GM12878 (cell line): ENCODE results near the gene MASP1. TPM values are rescaled to one million over a fixed set of nuclear protein-coding genes. Genes with fewer than 3 reads are reported as not detected.

ENCODE experiments used
- ATAC-seq: fragments of 200-7000 bp; cut with Tn5 transposase; 3 replicates; pipeline ENCODE4 v1.9.1; 2020; ENCODE audit warnings: mild to moderate bottlenecking, moderate library complexity
- BruUV-seq: library from RNA; stranded (reverse); fragments of 400-500 nt; replicated peaks from 2 replicates; lab custom pipeline; 2021; lab: Mats Ljungman, UMichigan
- CTCF ChIA-PET: fragments of 300-600 bp; sonication (Branson Sonifier 250); formaldehyde crosslinking; extraction: SDS; loops from one replicate; lab custom pipeline; 2021; ENCODE audit warnings: inconsistent platforms; lab: Yijun Ruan, JAX
- POLR2A ChIA-PET: fragments of 350-600 bp; formaldehyde crosslinking; extraction: SDS; loops from one replicate; lab custom pipeline; 2021; ENCODE audit warnings: inconsistent platforms; lab: Charles Lee
- RAD21 ChIA-PET: fragments of 300-600 bp; sonication (Branson Sonifier 250); formaldehyde crosslinking; loops from one replicate; lab custom pipeline; 2023; ENCODE audit warnings: antibody characterized with exemption; ENCODE audit not compliant: unreplicated experiment; lab: Charles Lee
- SMC1A ChIA-PET: fragments of 300-600 bp; sonication (Branson Sonifier 250); formaldehyde crosslinking; loops from one replicate; lab custom pipeline; 2023; ENCODE audit not compliant: unreplicated experiment, uncharacterized antibody; lab: Charles Lee
- DNase-seq: peaks from one replicate; pipeline ENCODE4 v3.0.0-alpha.2; 2011; ENCODE audit warnings: low read depth, low spot score
- FAIRE-seq: peaks from 3 replicates; lab custom pipeline; 2011; peaks lifted over from hg19 to GRCh38; lab: Jason Lieb, UNC
- H2AFZ ChIP-seq: 2 replicates; pipeline ENCODE4 v1.6.0; 2011; ENCODE audit warnings: low read depth, low read length, control low read depth; ENCODE audit not compliant: control insufficient read depth
- H3K27ac ChIP-seq: 2 replicates; pipeline ENCODE4 v1.5.1; 2011; ENCODE audit warnings: control low read depth; ENCODE audit not compliant: control insufficient read depth, insufficient read depth
- H3K27me3 ChIP-seq, 2 experiments: replicated peaks in 1 of 2; 2 replicates each; pipeline versions ENCODE4 v1.6.0 to v1.6.1; 2011; ENCODE audit warnings: low read length in 1 of 2; ENCODE audit not compliant: control insufficient read depth in 2 of 2, insufficient read depth in 2 of 2
- H3K36me3 ChIP-seq, 2 experiments: 2 replicates each; pipeline ENCODE4 v1.5.1; 2011; ENCODE audit warnings: low read length in 1 of 2; ENCODE audit not compliant: control insufficient read depth in 2 of 2, insufficient read depth in 2 of 2
- H3K4me1 ChIP-seq: 2 replicates; pipeline ENCODE4 v1.6.1; 2011; ENCODE audit warnings: mild to moderate bottlenecking, low read length, moderate library complexity, mixed read lengths; ENCODE audit not compliant: control insufficient read depth, insufficient read depth
- H3K4me2 ChIP-seq: 2 replicates; pipeline ENCODE4 v1.6.0; 2011; ENCODE audit warnings: control low read depth; ENCODE audit not compliant: control insufficient read depth, insufficient read depth
- H3K4me3 ChIP-seq: fragments of 200-600 bp; sonication (generic); 2 replicates; pipeline ENCODE4 v1.5.1; 2016
- H3K79me2 ChIP-seq: 2 replicates; pipeline ENCODE4 v1.6.0; 2011; ENCODE audit warnings: low read length; ENCODE audit not compliant: control insufficient read depth, insufficient read depth
- H3K9ac ChIP-seq: 2 replicates; pipeline ENCODE4 v1.8.0; 2011; ENCODE audit warnings: low read length, control low read depth, mixed read lengths; ENCODE audit not compliant: control insufficient read depth, insufficient read depth
- H3K9me3 ChIP-seq: replicated peaks from 3 replicates; pipeline ENCODE4 v1.5.1; 2011; ENCODE audit warnings: mild to moderate bottlenecking, low read length; ENCODE audit not compliant: control insufficient read depth, insufficient read depth
- H4K20me1 ChIP-seq: 2 replicates; pipeline ENCODE4 v1.6.0; 2011; ENCODE audit not compliant: control insufficient read depth, insufficient read depth
- BHLHE40 ChIP-seq, 2 experiments: fragments of 450-650 bp in 1 of 2; IDR thresholded peaks; 2 replicates each; pipeline ENCODE4 v1.6.1; 2011 to 2017; ENCODE audit warnings: low read depth in 2 of 2, borderline replicate concordance in 1 of 2, improper control_type of control experiment in 1 of 2, low read length in 1 of 2, mild to moderate bottlenecking in 1 of 2
- E2F4 ChIP-seq: IDR thresholded peaks from 2 replicates; pipeline ENCODE4 v1.6.1; 2012; ENCODE audit warnings: low read depth, low read length, improper control_type of control experiment
- HDGF ChIP-seq: fragments of 450-650 bp; IDR thresholded peaks from 2 replicates; pipeline ENCODE4 v1.6.1; 2016; ENCODE audit warnings: antibody characterized with exemption
- SMAD1 ChIP-seq: fragments of 450-650 bp; IDR thresholded peaks from 2 replicates; pipeline ENCODE4 v1.6.1; 2018; ENCODE audit warnings: mild to moderate bottlenecking, low read depth; ENCODE audit not compliant: partially characterized antibody
- TCF12 ChIP-seq: IDR thresholded peaks from 2 replicates; pipeline ENCODE4 v1.6.1; 2011; ENCODE audit warnings: low read depth, mild to moderate bottlenecking, low read length
- WGBS: methylation state at CpG from one replicate; pipeline ENCODE4 v1.1.6; 2016; ENCODE audit warnings: low lambda C conversion rate; ENCODE audit not compliant: insufficient replicate concordance, insufficient coverage; ENCODE audit errors: missing lambda C conversion rate; 5-methylcytosine and 5-hydroxymethylcytosine counted together
- in situ Hi-C: fragments of 300-500 bp; cut with MboI; formaldehyde crosslinking; loops from 9 replicates; pipeline ENCODE4 v1.14.3; 2018; ENCODE audit warnings: mixed read lengths
- intact Hi-C: fragments of 100-400 bp; cut with micrococcal nuclease; formaldehyde crosslinking; loops from one replicate; pipeline ENCODE4 v1.14.2; 2022; ENCODE audit not compliant: unreplicated experiment
- polyA plus RNA-seq, 11 experiments: library from polyadenylated mRNA; depleted of rRNA in 4 of 11; unstranded in 6 of 11; stranded (reverse) in 5 of 11; fragments of >200 nt; fragmentation: Nextera tagmentation in 4 of 11; fragmentation: Illumina TruSeq in 1 of 11; extraction: Ambion mirVana in 4 of 11; extraction: Trizol in 1 of 11; gene quantifications; 1 replicate in 1 of 11; 2 replicates in 10 of 11; pipeline versions ENCODE4 v1.2.1 to v1.2.3, GENCODE V29; 2011 to 2016; ENCODE audit warnings: inconsistent platforms in 2 of 11, missing spikeins in 2 of 11, low read depth in 1 of 11
- total RNA-seq, 4 experiments: library from RNA; depleted of rRNA in 3 of 4; stranded (reverse); fragments of >200 nt in 3 of 4; fragmentation: Illumina TruSeq in 1 of 4; extraction: Trizol in 1 of 4; gene quantifications; 2 replicates each; pipeline versions ENCODE4 v1.2.1 to v1.2.3, GENCODE V29; 2013 to 2021

The MASP1 gene
- total and polyA plus RNA-seq, 10 of the 15 experiments (the other 5 are each of a cell fraction or from before 2014, with no cell fraction given) = 0.05 TPM; not detected in 9

DNA sequence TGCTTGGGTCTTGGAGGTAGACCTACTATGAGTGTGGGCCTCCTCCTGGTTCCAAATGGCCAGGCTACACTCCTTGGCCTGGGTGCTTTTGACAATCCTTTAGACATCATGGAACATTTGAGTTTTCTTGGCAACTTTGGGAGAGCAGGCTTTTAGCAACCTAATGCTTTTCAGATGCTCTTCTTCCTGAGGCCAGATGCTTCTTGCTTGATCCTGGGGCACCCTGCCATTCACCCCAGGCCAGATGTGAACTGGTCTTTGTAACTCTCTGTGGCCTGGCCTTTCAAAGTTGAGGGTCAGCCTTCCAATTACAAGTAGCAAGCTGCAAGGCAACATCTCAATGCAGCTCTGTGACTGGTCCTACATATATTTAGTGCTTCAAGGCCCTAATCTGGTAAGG is 53.8 kb downstream of the MASP1 start:
- no peak for ATAC-seq
- Histone ChIP-seq H3K79me2 (no peaks in the 10 kb centered on the region), H3K27ac (no peak overlapping the region), H3K27me3 (peaks cover 0 to 3% of the 10 kb centered on the region in 2 experiments; a peak in 1 of 4 replicates), H3K9ac (no peak overlapping the region), H3K9me3 (no peaks in the 10 kb centered on the region; the same call in 2 of the 3 replicates), H2AFZ (no peak overlapping the region), H3K36me3 (no peaks in the 10 kb centered on the region), H3K4me3 (no peak overlapping the region), H3K4me1 (peaks cover 2% of the 10 kb centered on the region; the same call in 1 of the 2 replicates), H3K4me2 (no peak overlapping the region), H4K20me1 (no peaks in the 10 kb centered on the region)
- DNase-seq = no peak
- POLR2A ChIA-PET = interaction anchor here (0.5 kb wide), 1 partner anchor 1621 kb away, joined by 6 read pairs; no protein-coding TSS in a partner anchor
- no TSS peak for BruUV-seq
- TF ChIP-seq E2F4 (no peak), SMAD1 (no peak), HDGF (no peak)
- in situ Hi-C loops = no loop called here
- no peak for FAIRE-seq
- SMC1A ChIA-PET = no interaction called here
- intact Hi-C loops = no loop called here
- CTCF ChIA-PET = interaction anchor here (1.1 kb wide), 1 partner anchor 416 kb away, joined by 3 read pairs; no protein-coding TSS in a partner anchor
- RAD21 ChIA-PET = no interaction called here

- no peaks in the 10 kb centered on the region for H3K79me2 ChIP-seq
- 89% methylated on average over 1 of the region's 1 CpG for WGBS
- no TSS peak for BruUV-seq
- no peak overlapping the region for H2AFZ ChIP-seq
- DNase-seq = no peak
- RAD21 ChIA-PET = no interaction called here
- no peaks in the 10 kb centered on the region for H3K36me3 ChIP-seq
- no peak overlapping the region for H3K27ac ChIP-seq
- H3K27me3 ChIP-seq = peaks cover 0 to 3% of the 10 kb centered on the region in 2 experiments; a peak in 3 of 4 replicates
- no peak overlapping the region for H3K4me2 ChIP-seq
- H3K4me1 ChIP-seq = no peaks in the 10 kb centered on the region
- CTCF ChIA-PET = no interaction called here
- POLR2A ChIA-PET = no interaction called here
- H4K20me1 ChIP-seq = no peaks in the 10 kb centered on the region
- in situ Hi-C loops (no loop called here), intact Hi-C loops (no loop called here)
- no peak for ATAC-seq
- FAIRE-seq = no peak
- TF ChIP-seq TCF12 (no peak), BHLHE40 (IDR thresholded peaks at IDR 0.05; ENCODE audit: borderline replicate concordance in 1 of 2, low read depth in 2 of 2, low read length in 1 of 2) (no peak)
- H3K9ac ChIP-seq = no peak overlapping the region
- no peak overlapping the region for H3K4me3 ChIP-seq
- no peaks in the 10 kb centered on the region; the same call in 2 of the 3 replicates for H3K9me3 ChIP-seq
- SMC1A ChIA-PET = no interaction called here
Observed at GRCh38 chr3:187236962-187237361, 54.6 kb downstream of the MASP1 start.
